GM13976 (cell line): ENCODE measurements around the gene XRN1.
"Not testable (repeated sequence)": the region's sequence is repeated elsewhere in the genome, so short reads cannot be mapped to it uniquely, and the experiment has no call there.

Experiments used
- DNase-seq: peaks from one replicate; pipeline ENCODE4 v3.0.0; 2012; ENCODE audit warnings: low spot score
- in situ Hi-C: fragments of 300-500 bp; cut with MboI; formaldehyde crosslinking; loops from one replicate; pipeline ENCODE4 v1.12.0; 2022; ENCODE audit warnings: low sequenced_read_pairs, mixed read lengths, inconsistent platforms; ENCODE audit not compliant: unreplicated experiment
- TF ChIP-seq, protein P1 (sequence below): IDR thresholded peaks from 2 replicates; pipeline ENCODE4 v1.5.1; 2012; ENCODE audit warnings: borderline replicate concordance, mild to moderate bottlenecking; ENCODE audit not compliant: insufficient read depth; ENCODE audit errors: extremely low read depth, missing control alignments, control extremely low read depth

XRN1 gene

DNA sequence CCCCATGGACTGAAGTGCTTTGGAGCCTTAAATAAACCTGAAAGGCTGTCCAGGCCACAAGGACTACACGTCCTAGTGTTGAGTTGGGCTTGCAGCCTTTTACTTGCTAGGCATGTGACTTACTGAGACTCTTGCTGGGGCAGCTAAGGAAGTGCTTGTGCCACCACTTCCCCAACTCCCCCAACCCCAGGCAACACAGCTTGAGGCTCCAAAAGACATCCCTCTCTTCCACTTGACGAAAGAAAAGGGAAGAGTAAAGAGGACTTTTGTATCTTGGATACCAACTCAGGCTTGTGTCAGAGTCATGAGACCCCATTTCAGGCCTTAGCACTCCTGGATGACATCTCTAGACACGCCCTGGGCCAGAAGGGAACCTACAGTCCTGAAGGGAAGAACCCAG lies 109.8 kb downstream of the XRN1 start:
- in situ Hi-C loops = no loop called here
- no peak for DNase-seq
- TF ChIP-seq, protein P1, sequence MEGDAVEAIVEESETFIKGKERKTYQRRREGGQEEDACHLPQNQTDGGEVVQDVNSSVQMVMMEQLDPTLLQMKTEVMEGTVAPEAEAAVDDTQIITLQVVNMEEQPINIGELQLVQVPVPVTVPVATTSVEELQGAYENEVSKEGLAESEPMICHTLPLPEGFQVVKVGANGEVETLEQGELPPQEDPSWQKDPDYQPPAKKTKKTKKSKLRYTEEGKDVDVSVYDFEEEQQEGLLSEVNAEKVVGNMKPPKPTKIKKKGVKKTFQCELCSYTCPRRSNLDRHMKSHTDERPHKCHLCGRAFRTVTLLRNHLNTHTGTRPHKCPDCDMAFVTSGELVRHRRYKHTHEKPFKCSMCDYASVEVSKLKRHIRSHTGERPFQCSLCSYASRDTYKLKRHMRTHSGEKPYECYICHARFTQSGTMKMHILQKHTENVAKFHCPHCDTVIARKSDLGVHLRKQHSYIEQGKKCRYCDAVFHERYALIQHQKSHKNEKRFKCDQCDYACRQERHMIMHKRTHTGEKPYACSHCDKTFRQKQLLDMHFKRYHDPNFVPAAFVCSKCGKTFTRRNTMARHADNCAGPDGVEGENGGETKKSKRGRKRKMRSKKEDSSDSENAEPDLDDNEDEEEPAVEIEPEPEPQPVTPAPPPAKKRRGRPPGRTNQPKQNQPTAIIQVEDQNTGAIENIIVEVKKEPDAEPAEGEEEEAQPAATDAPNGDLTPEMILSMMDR = no peak

DNA sequence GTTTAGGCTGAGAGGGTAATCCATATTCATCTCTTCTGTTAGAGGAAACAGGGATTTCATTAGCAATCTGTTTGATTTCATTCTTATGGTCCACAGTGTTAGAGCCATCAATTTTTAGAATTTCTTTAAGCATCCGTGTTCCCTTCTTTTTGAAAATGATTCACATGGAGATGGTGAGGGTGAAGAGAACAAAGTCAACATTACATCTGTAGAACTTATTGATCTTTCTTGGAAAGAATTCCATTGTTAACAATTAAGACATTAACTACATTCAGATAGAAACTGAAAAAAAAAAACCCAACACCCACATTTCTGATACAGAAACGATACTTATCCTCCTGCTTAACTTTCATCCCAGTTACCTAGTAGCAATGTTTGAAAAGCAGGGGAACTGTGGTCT lies 115.4 kb downstream of the XRN1 start:
- TF ChIP-seq, protein P1 = no peak
- no peak for DNase-seq
- in situ Hi-C loops = no loop called here

DNA sequence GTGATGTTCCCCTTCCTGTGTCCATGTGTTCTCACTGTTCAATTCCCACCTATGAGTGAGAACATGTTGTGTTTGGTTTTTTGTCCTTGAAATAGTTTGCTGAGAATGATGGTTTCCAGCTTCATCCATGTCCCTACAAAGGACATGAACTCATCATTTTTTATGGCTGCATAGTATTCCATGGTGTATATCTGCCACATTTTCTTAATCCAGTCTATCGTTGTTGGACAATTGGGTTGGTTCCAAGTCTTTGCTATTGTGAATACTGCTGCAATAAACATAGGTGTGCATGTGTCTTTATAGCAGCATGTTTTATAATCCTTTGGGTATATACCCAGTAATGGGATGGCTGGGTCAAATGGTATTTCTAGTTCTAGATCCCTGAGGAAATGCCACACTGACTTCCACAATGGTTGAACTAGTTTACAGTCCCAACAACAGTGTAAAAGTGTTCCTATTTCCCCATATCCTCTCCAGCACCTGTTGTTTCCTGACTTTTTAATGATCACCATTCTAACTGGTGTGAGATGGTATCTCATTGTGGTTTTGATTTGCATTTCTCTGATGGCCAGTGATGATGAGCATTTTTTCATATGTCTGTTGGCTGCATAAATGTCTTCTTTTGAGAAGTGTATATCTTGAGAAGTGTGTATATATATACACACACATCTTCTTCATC lies 123.4 kb downstream of the XRN1 start:
- in situ Hi-C loops, DNase-seq: not testable (repeated sequence)

DNA sequence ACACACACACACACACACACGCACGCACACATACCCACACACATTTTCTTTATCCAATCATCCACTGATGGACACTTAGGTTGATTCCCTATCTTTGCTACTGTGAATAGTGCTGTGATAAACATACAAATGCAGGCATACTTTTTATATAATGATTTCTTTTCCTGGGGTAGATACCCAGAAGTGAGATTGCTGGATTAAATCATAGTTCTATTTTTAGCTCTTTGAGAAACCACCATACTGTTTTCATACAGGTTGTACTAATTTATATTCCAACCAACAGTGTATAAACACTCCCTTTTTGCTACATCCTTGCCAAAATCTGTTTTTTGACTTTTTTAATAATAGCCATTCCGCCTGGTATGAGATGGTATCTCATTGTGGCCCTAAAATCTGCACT lies 127.9 kb downstream of the XRN1 start:
- DNase-seq = no peak
- TF ChIP-seq, protein P1 = no peak
- in situ Hi-C loops = no loop called here

DNA sequence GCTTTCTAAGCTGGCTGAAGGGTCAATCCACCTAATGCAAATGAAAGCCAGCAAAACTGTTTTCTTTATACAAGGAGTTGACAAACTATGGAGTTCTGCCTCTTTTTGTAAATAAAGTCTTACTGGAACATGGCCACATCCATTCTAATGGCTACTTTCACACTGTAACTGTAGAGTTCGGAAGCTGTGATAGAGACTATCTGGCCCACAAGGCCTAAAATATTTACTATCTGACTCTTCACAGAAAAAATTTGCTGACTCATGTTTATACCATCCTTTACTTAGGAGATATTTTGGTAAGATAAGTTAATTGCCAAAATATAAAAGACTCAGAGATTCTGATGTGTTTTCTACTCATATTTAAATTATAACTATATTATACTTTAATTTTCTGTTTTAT lies 128.7 kb downstream of the XRN1 start:
- TF ChIP-seq, protein P1 = no peak
- in situ Hi-C loops = no loop called here
- DNase-seq = no peak

DNA sequence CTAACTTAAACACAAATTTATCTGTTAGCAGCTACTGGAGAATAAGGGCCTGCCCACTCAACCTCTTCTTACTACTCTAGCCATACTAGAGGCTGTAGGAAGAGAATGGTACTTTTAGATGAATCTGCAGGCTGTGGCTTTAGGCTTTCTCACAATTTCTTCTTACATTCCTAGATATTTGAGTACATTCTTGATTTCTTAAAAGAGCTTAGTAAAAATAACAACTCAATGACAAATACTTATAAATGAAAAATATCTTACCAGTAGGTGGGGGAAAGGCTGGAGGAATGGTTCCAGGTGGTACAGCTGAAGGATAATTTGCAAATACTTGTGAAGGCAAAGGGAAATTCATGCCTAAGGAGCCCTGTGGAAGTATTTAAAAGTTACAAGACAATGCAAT lies 129.5 kb downstream of the XRN1 start:
- no peak for DNase-seq
- in situ Hi-C loops = no loop called here
- TF ChIP-seq, protein P1 = no peak

DNA sequence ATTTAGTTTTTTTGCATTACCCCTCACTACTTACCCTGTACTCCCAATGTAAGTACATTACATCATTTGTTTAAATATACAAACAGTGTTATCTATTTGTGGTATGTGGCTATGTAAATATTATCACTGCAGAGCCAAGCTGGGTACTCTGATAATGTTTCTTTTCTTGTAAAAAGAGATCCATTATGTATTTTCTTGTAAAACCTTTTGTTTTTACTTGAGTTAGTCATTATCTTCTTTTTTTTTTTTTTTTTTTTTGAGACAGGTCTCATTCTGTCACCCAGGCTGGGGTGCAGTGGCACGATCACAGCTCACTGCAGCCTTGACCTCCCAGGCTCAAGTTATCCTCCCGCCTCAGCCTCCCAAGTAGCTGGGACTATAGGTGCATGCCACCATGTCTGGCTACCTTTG lies 131.9 kb downstream of the XRN1 start:
- in situ Hi-C loops, DNase-seq: not testable (repeated sequence)

DNA sequence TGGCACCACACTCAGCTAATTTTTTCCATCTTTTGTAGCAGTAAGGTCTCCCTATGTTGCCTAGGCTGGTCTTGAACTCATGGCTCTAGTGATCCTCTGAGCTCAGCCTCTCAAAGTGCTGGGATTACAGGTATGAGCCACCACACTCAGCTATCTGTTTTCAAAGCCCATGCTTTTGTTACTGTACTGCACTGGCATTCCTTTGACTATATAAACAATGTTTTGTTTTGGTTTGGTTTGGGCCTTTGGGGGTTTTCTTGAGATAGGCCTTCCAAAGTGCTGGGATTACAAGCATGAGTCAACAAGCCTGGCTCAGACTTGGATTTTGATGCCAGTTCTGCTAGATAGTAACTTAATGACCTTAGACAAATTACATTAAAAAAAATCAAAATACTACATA lies 132.8 kb downstream of the XRN1 start:
- DNase-seq = no peak
- TF ChIP-seq, protein P1 = no peak
- in situ Hi-C loops = no loop called here
